HEK293 (cell line): ENCODE data around the gene WRAP73.

Experiments
- CTCF ChIA-PET: fragments of 350-600 bp; formaldehyde crosslinking; extraction: SDS; loops from one replicate; lab custom pipeline; 2021; ENCODE audit warnings: antibody characterized with exemption; lab: Yijun Ruan, JAX
- POLR2A ChIA-PET: fragments of 300-600 bp; formaldehyde crosslinking; extraction: SDS; loops from one replicate; lab custom pipeline; 2020; ENCODE audit warnings: antibody characterized with exemption, inconsistent platforms; lab: Yijun Ruan, JAX
- H3K27ac ChIP-seq: fragments of 200-500 bp; sonication (Bioruptor generic); 2 replicates; pipeline ENCODE4 v1.5.1; 2014; ENCODE audit warnings: low read depth, low read length, control low read depth, inconsistent platforms; ENCODE audit errors: extremely low read depth
- H3K36me3 ChIP-seq, 2 experiments: fragments of 200-500 bp in 1 of 2; sonication (Bioruptor generic) in 1 of 2; 1 replicate in 1 of 2; 2 replicates in 1 of 2; pipeline ENCODE4 v1.5.1; 2014 to 2017; ENCODE audit warnings: inconsistent platforms in 2 of 2, low read length in 2 of 2; ENCODE audit not compliant: control insufficient read depth in 2 of 2, insufficient read depth in 1 of 2
- H3K4me1 ChIP-seq: fragments of 200-500 bp; sonication (Bioruptor generic); 2 replicates; pipeline ENCODE4 v1.5.1; 2014; ENCODE audit warnings: mild to moderate bottlenecking, low read length, inconsistent platforms; ENCODE audit not compliant: control insufficient read depth, insufficient read depth
- H3K4me3 ChIP-seq: 2 replicates; pipeline ENCODE4 v1.5.1; 2011; ENCODE audit warnings: low read depth, mild to moderate bottlenecking, control low read depth, low read length, moderate library complexity
- H3K9me3 ChIP-seq: fragments of 200-500 bp; sonication (Bioruptor generic); 2 replicates; pipeline ENCODE4 v1.5.1; 2014; ENCODE audit warnings: low read depth, low read length, inconsistent platforms; ENCODE audit not compliant: control insufficient read depth, insufficient read depth
- KLF16 ChIP-seq: fragments of 450-650 bp; formaldehyde crosslinking; IDR thresholded peaks from 2 replicates; pipeline ENCODE4 v1.5.1; 2017; ENCODE audit warnings: missing biosample characterization, missing genetic modification characterization
- KLF17 ChIP-seq: fragments of 450-650 bp; formaldehyde crosslinking; IDR thresholded peaks from 2 replicates; pipeline ENCODE4 v1.5.1; 2016; ENCODE audit warnings: missing biosample characterization, missing genetic modification characterization
- OVOL3 ChIP-seq: fragments of 450-650 bp; formaldehyde crosslinking; IDR thresholded peaks from 2 replicates; pipeline ENCODE4 v1.5.1; 2016; ENCODE audit warnings: missing biosample characterization, missing genetic modification characterization
- PRDM2 ChIP-seq: fragments of 450-650 bp; formaldehyde crosslinking; IDR thresholded peaks from 2 replicates; pipeline ENCODE4 v1.5.1; 2016; ENCODE audit warnings: missing biosample characterization, missing genetic modification characterization, borderline replicate concordance
- TCF7L2 ChIP-seq: IDR thresholded peaks from 2 replicates; pipeline ENCODE4 v1.6.1; 2011; ENCODE audit warnings: low read depth, mild to moderate bottlenecking, inconsistent platforms, low read length, moderate library complexity, borderline replicate concordance
- ZBTB26 ChIP-seq: fragments of 450-650 bp; formaldehyde crosslinking; optimal IDR thresholded peaks from 2 replicates; pipeline ENCODE3; 2016; ENCODE audit warnings: missing biosample characterization, mild to moderate bottlenecking, missing genetic modification characterization
- ZBTB8A ChIP-seq: fragments of 450-650 bp; formaldehyde crosslinking; IDR thresholded peaks from 2 replicates; pipeline ENCODE4 v1.5.1; 2016; ENCODE audit warnings: missing biosample characterization, missing genetic modification characterization
- ZIC2 ChIP-seq: fragments of 450-650 bp; formaldehyde crosslinking; IDR thresholded peaks from 2 replicates; pipeline ENCODE4 v1.5.1; 2016; ENCODE audit warnings: missing biosample characterization, missing genetic modification characterization
- ZNF146 ChIP-seq: fragments of 450-650 bp; formaldehyde crosslinking; IDR thresholded peaks from 2 replicates; pipeline ENCODE4 v1.5.1; 2016; ENCODE audit warnings: missing biosample characterization, missing genetic modification characterization
- ZNF2 ChIP-seq: fragments of 450-650 bp; formaldehyde crosslinking; IDR thresholded peaks from 2 replicates; pipeline ENCODE4 v1.5.1; 2016; ENCODE audit warnings: missing biosample characterization, missing genetic modification characterization
- ZNF24 ChIP-seq: fragments of 450-650 bp; formaldehyde crosslinking; IDR thresholded peaks from 2 replicates; pipeline ENCODE4 v1.5.1; 2016; ENCODE audit warnings: missing biosample characterization, missing genetic modification characterization
- ZNF350 ChIP-seq: fragments of 450-650 bp; formaldehyde crosslinking; IDR thresholded peaks from 2 replicates; pipeline ENCODE4 v1.5.0; 2017; ENCODE audit warnings: missing biosample characterization, mild to moderate bottlenecking, missing genetic modification characterization
- ZNF426 ChIP-seq: fragments of 450-650 bp; formaldehyde crosslinking; IDR thresholded peaks from 2 replicates; pipeline ENCODE4 v1.5.1; 2017; ENCODE audit warnings: missing biosample characterization, missing genetic modification characterization, mild to moderate bottlenecking, inconsistent platforms, moderate library complexity
- ZNF449 ChIP-seq: fragments of 450-650 bp; formaldehyde crosslinking; IDR thresholded peaks from 2 replicates; pipeline ENCODE4 v1.5.1; 2017; ENCODE audit warnings: missing biosample characterization, mild to moderate bottlenecking, missing genetic modification characterization, moderate library complexity
- ZNF48 ChIP-seq: fragments of 450-650 bp; formaldehyde crosslinking; IDR thresholded peaks from 2 replicates; pipeline ENCODE4 v1.5.1; 2016; ENCODE audit warnings: missing biosample characterization, missing genetic modification characterization
- ZNF514 ChIP-seq: fragments of 450-650 bp; formaldehyde crosslinking; IDR thresholded peaks from 2 replicates; pipeline ENCODE4 v1.5.1; 2016; ENCODE audit warnings: missing biosample characterization, missing genetic modification characterization
- ZNF529 ChIP-seq: fragments of 450-650 bp; formaldehyde crosslinking; IDR thresholded peaks from 2 replicates; pipeline ENCODE4 v1.5.1; 2017; ENCODE audit warnings: missing genetic modification characterization, missing biosample characterization; ENCODE audit not compliant: insufficient replicate concordance
- ZNF621 ChIP-seq: fragments of 450-650 bp; formaldehyde crosslinking; IDR thresholded peaks from 2 replicates; pipeline ENCODE4 v1.5.1; 2017; ENCODE audit warnings: missing biosample characterization, missing genetic modification characterization
- ZNF623 ChIP-seq: fragments of 450-650 bp; formaldehyde crosslinking; IDR thresholded peaks from 2 replicates; pipeline ENCODE4 v1.5.1; 2016; ENCODE audit warnings: missing biosample characterization, missing genetic modification characterization
- ZNF654 ChIP-seq: fragments of 450-650 bp; formaldehyde crosslinking; IDR thresholded peaks from 2 replicates; pipeline ENCODE4 v1.5.1; 2016; ENCODE audit warnings: low read depth, missing biosample characterization, missing genetic modification characterization
- ZNF791 ChIP-seq: fragments of 450-650 bp; formaldehyde crosslinking; IDR thresholded peaks from 2 replicates; pipeline ENCODE4 v1.5.1; 2016; ENCODE audit warnings: missing biosample characterization, missing genetic modification characterization
- ZXDB ChIP-seq: fragments of 450-650 bp; formaldehyde crosslinking; IDR thresholded peaks from 2 replicates; pipeline ENCODE4 v1.5.1; 2016; ENCODE audit warnings: missing biosample characterization, missing genetic modification characterization
- TF ChIP-seq, protein P1 (sequence below): fragments of 450-650 bp; formaldehyde crosslinking; IDR thresholded peaks from 2 replicates; pipeline ENCODE4 v1.5.1; 2016; ENCODE audit warnings: missing biosample characterization, missing genetic modification characterization
- TF ChIP-seq, protein P2 (sequence below): sonication (generic); formaldehyde crosslinking; IDR thresholded peaks from 2 replicates; pipeline ENCODE4 v1.8.1; 2022; ENCODE audit warnings: mild to moderate bottlenecking, moderate library complexity, missing genetic modification reagents

Gene WRAP73

DNA sequence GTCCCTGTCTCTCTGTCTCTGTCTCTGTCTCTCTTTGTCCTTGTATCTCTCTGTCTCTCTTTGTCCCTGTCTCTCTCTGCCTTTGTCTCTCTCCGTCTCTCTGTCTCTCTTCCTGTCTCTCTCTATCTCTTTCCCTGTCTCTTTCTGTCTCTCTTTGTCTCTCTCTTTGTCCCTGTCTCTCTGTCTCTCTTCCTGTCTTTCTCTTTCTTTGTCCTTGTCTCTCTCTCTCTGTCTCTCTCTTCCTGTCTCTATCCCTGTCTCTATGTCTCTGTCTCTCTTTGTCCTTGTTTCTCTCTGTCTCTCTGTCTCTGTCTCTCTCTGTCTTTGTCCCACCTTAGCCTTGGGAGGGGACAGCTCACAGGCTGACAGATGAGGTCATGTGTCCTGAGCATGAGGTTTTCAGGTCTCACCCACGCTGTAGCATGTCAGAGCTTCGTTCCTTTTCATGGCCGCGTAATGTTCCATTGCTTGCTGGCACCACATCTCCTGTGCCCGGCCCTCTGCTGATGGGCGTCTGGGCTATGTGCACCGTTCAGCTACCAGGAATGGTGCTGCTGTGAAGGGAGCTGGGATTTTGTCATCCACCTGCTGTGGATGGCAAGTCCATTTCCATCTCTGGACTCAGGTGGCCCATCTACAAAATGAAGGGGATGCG, 30.0 kb upstream of the WRAP73 start:
- ChIA-PET POLR2A (no interaction called here), CTCF (interaction anchor here (0.9 kb wide), 1 partner anchor 44 kb away, joined by 3 read pairs; no protein-coding TSS in a partner anchor)
- no peak for TF ChIP-seq PRDM2 (tag by site-specific recombination)
- TF ChIP-seq ZNF2 (tag by site-specific recombination): peak; percentile 32; the same call in 1 of the 2 replicates
- no peak for TF ChIP-seq ZNF514 (tag by site-specific recombination)
- TF ChIP-seq, protein P1, sequence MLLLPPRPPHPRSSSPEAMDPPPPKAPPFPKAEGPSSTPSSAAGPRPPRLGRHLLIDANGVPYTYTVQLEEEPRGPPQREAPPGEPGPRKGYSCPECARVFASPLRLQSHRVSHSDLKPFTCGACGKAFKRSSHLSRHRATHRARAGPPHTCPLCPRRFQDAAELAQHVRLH: no peak
- TF ChIP-seq ZNF791 (tag by site-specific recombination): no peak
- TF ChIP-seq ZBTB26 (tag by site-specific recombination): peak; percentile 20
- no peak for TF ChIP-seq ZIC2 (tag by site-specific recombination)
- no peak for TF ChIP-seq ZNF621 (tag by site-specific recombination)
- TF ChIP-seq KLF16 (tag by site-specific recombination): no peak
- TF ChIP-seq ZNF529 (tag by site-specific recombination): no peak
- TF ChIP-seq ZNF48 (tag by site-specific recombination): no peak
- TF ChIP-seq ZBTB8A (tag by site-specific recombination): no peak
- no peak for TF ChIP-seq TCF7L2
- no peak for TF ChIP-seq ZNF623 (tag by site-specific recombination)
- TF ChIP-seq ZNF654 (tag by site-specific recombination): no peak
- TF ChIP-seq ZNF146 (tag by site-specific recombination): peak; percentile 100
- no peak for TF ChIP-seq ZNF426 (tag by site-specific recombination)
- TF ChIP-seq, protein P2, sequence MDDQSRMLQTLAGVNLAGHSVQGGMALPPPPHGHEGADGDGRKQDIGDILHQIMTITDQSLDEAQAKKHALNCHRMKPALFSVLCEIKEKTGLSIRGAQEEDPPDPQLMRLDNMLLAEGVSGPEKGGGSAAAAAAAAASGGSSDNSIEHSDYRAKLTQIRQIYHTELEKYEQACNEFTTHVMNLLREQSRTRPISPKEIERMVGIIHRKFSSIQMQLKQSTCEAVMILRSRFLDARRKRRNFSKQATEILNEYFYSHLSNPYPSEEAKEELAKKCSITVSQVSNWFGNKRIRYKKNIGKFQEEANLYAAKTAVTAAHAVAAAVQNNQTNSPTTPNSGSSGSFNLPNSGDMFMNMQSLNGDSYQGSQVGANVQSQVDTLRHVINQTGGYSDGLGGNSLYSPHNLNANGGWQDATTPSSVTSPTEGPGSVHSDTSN (CRISPR knock-in tag): no peak
- TF ChIP-seq ZXDB: no peak
- no peak for TF ChIP-seq ZNF449 (tag by site-specific recombination)
- no peak for TF ChIP-seq ZNF350 (tag by site-specific recombination)
- no peak for TF ChIP-seq ZNF24 (tag by site-specific recombination)
- TF ChIP-seq OVOL3 (tag by site-specific recombination): no peak
- TF ChIP-seq KLF17 (tag by site-specific recombination): 0 out of 2 replicates have a peak, but pooled peaks have one; percentile 22
- peaks cover 0 to 11% of the 10 kb centered on the region in 2 experiments; a peak in 1 of 3 replicates for H3K36me3 ChIP-seq
- H3K4me1 ChIP-seq: no peaks in the 10 kb centered on the region
- no peak overlapping the region for H3K27ac ChIP-seq
- H3K9me3 ChIP-seq: no peaks in the 10 kb centered on the region
- H3K4me3 ChIP-seq: no peak overlapping the region
